GM23248 (cell line): ENCODE measurements around the gene ANXA6. TPM values are rescaled to one million over a fixed set of nuclear protein-coding genes. Genes with fewer than 3 reads are reported as not detected.

ENCODE experiments used
- DNase-seq: peaks from one replicate; pipeline ENCODE4 v3.0.0-alpha.2; 2015
- H2AFZ ChIP-seq: fragments of 200-600 bp; sonication (generic); 2 replicates; pipeline ENCODE4 v1.6.1; 2016; ENCODE audit warnings: antibody characterized with exemption
- H3F3A ChIP-seq: fragments of 200-600 bp; sonication (generic); 2 replicates; pipeline ENCODE4 v1.6.1; 2016; ENCODE audit warnings: mild to moderate bottlenecking, antibody characterized with exemption, mixed run types; ENCODE audit not compliant: insufficient read depth
- H3K27ac ChIP-seq: fragments of 200-600 bp; sonication (generic); 2 replicates; pipeline ENCODE4 v1.5.1; 2016; ENCODE audit warnings: mild to moderate bottlenecking
- H3K27me3 ChIP-seq: fragments of 200-600 bp; sonication (generic); replicated peaks from 2 replicates; pipeline ENCODE4 v1.6.1; 2016; ENCODE audit warnings: mild to moderate bottlenecking; ENCODE audit not compliant: insufficient read depth
- H3K36me3 ChIP-seq: fragments of 200-600 bp; sonication (generic); 2 replicates; pipeline ENCODE4 v1.6.1; 2016; ENCODE audit warnings: low read depth, mild to moderate bottlenecking
- H3K4me1 ChIP-seq: fragments of 200-600 bp; sonication (generic); 2 replicates; pipeline ENCODE4 v1.6.1; 2016; ENCODE audit warnings: mild to moderate bottlenecking; ENCODE audit not compliant: insufficient read depth
- H3K4me2 ChIP-seq: fragments of 200-600 bp; sonication (generic); one replicate; pipeline ENCODE4 v1.6.1; 2016; ENCODE audit warnings: mild to moderate bottlenecking; ENCODE audit not compliant: unreplicated experiment
- H3K4me3 ChIP-seq: fragments of 200-600 bp; sonication (generic); 2 replicates; pipeline ENCODE4 v1.5.1; 2016; ENCODE audit warnings: mild to moderate bottlenecking
- H3K79me2 ChIP-seq: fragments of 200-600 bp; sonication (generic); 2 replicates; pipeline ENCODE4 v1.6.1; 2016; ENCODE audit warnings: mild to moderate bottlenecking; ENCODE audit not compliant: insufficient read depth
- H3K9ac ChIP-seq: fragments of 200-600 bp; sonication (generic); 2 replicates; pipeline ENCODE4 v1.6.1; 2016; ENCODE audit warnings: mild to moderate bottlenecking
- H3K9me2 ChIP-seq: fragments of 200-600 bp; sonication (generic); 2 replicates; pipeline ENCODE4 v1.6.1; 2016; ENCODE audit warnings: mixed run types, mild to moderate bottlenecking, moderate library complexity; ENCODE audit not compliant: insufficient read depth
- H3K9me3 ChIP-seq: fragments of 200-600 bp; sonication (generic); one replicate; pipeline ENCODE4 v1.6.1; 2017; ENCODE audit warnings: low read depth
- H4K20me1 ChIP-seq: fragments of 200-600 bp; sonication (generic); 2 replicates; pipeline ENCODE4 v1.6.0; 2016; ENCODE audit not compliant: insufficient read depth
- EZH2 ChIP-seq: fragments of 200-600 bp; sonication (generic); IDR thresholded peaks from 2 replicates; pipeline ENCODE4 v1.6.1; 2018; ENCODE audit warnings: antibody characterized with exemption, mild to moderate bottlenecking; ENCODE audit not compliant: insufficient read depth, poor library complexity, severe bottlenecking
- EZH2phosphoT487 ChIP-seq: fragments of 200-600 bp; sonication (generic); IDR thresholded peaks from 2 replicates; pipeline ENCODE4 v1.6.1; 2018; ENCODE audit warnings: antibody characterized with exemption, moderate library complexity, mild to moderate bottlenecking, low read depth; ENCODE audit not compliant: insufficient read depth
- WGBS, 2 experiments: methylation state at CpG; one replicate each; pipeline ENCODE4 v1.1.6; 2015 to 2017; ENCODE audit warnings: low lambda C conversion rate in 2 of 2, low coverage in 1 of 2; ENCODE audit errors: missing lambda C conversion rate in 2 of 2; 5-methylcytosine and 5-hydroxymethylcytosine counted together
- in situ Hi-C: fragments of 300-500 bp; cut with MboI; formaldehyde crosslinking; loops from 2 replicates; pipeline ENCODE4 v1.15.0; 2020
- polyA plus RNA-seq: library from polyadenylated mRNA; unstranded; fragments of >200 nt; fragmentation: Nextera tagmentation; extraction: Ambion mirVana; gene quantifications from 2 replicates; pipeline ENCODE4 v1.2.1, GENCODE V29; 2016
- total RNA-seq: library from RNA; depleted of rRNA; stranded (reverse); fragments of >200 nt; shearing (Covaris generic); gene quantifications from 2 replicates; pipeline ENCODE4 v1.2.3, GENCODE V29; 2014

ANXA6 gene
- total and polyA plus RNA-seq, 2 experiments from 2014 or later = 183 to 409 TPM

DNA sequence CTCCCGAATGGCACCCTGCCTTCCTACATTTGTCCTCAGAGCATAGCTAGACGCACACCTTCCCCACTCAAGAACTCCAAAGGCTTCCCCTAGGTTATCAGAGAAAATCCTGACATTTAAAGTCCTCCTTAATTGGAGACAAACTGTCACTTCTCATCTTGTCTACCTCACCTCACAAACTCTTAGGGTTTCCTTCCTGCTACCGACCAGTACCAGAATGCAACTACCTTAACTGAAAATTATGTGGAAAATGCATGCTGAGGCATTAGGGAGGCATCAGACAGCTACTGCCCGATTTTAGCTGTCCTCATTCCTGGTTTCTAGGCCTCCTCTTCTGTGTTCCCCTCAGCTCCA lies 58.8 kb downstream of the ANXA6 start:
- Histone ChIP-seq H3K9ac (no peak overlapping the region), H3K9me3 (no peaks in the 10 kb centered on the region), H3K9me2 (no peaks in the 10 kb centered on the region), H3K4me1 (peaks cover 24% of the 10 kb centered on the region), H3F3A (peaks cover 70% of the 10 kb centered on the region), H3K27me3 (no peaks in the 10 kb centered on the region), H3K36me3 (peaks cover 28% of the 10 kb centered on the region; the same call in 1 of the 2 replicates), H3K4me2 (no peak overlapping the region), H3K27ac (no peak overlapping the region), H3K79me2 (no peaks in the 10 kb centered on the region), H4K20me1 (no peaks in the 10 kb centered on the region), H3K4me3 (no peak overlapping the region), H2AFZ (no peak overlapping the region)
- TF ChIP-seq EZH2phosphoT487 = no peak
- TF ChIP-seq EZH2 = no peak
- 86 to 88% methylated on average over 4 of the region's 4 CpGs for WGBS, 2 experiments
- no peak for DNase-seq
- in situ Hi-C loops = no loop called here

- Histone ChIP-seq H3K4me2 (no peak overlapping the region), H3K79me2 (no peaks in the 10 kb centered on the region), H3K27me3 (no peaks in the 10 kb centered on the region), H3K4me3 (no peak overlapping the region), H3K27ac (no peak overlapping the region), H3K9me2 (no peaks in the 10 kb centered on the region), H3F3A (peaks cover 77% of the 10 kb centered on the region), H3K4me1 (peaks cover 28% of the 10 kb centered on the region), H3K9me3 (no peaks in the 10 kb centered on the region), H3K9ac (no peak overlapping the region), H4K20me1 (no peaks in the 10 kb centered on the region), H3K36me3 (peaks cover 21% of the 10 kb centered on the region; the same call in 1 of the 2 replicates), H2AFZ (no peak overlapping the region)
- WGBS, 2 experiments = 78 to 80% methylated on average over 16 of the region's 16 CpGs
- DNase-seq = no peak
- in situ Hi-C loops = no loop called here
- TF ChIP-seq EZH2 (no peak), EZH2phosphoT487 (no peak)
Observed at GRCh38 chr5:151097820-151098767, 59.5 kb downstream of the ANXA6 start.

DNA sequence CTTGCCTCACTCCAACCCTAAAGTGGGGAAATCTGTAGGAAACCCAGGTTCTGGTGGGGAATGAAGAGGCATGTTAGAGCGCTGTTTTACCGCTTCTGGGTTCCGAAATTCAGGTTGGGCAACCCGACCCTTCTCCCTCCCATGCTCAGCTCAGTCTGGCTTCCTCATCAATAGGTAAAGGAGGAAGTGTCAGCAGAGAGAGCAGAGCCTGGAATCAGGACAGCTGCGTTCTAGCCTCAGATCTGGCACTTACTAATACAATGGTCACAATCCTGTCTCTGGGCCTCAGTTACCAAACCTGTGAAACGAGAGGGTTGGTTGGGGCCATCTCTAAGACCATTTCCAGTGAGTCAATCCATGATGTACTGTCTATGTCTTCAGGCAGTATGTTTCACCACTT lies 60.5 kb downstream of the ANXA6 start:
- Histone ChIP-seq H3K27ac (no peak overlapping the region), H3K9ac (no peak overlapping the region), H3K9me3 (no peaks in the 10 kb centered on the region), H3F3A (peaks cover 77% of the 10 kb centered on the region), H3K79me2 (no peaks in the 10 kb centered on the region), H4K20me1 (no peaks in the 10 kb centered on the region), H3K4me2 (no peak overlapping the region), H2AFZ (no peak overlapping the region), H3K4me3 (no peak overlapping the region), H3K9me2 (no peaks in the 10 kb centered on the region), H3K27me3 (no peaks in the 10 kb centered on the region), H3K4me1 (peaks cover 35% of the 10 kb centered on the region), H3K36me3 (peaks cover 12% of the 10 kb centered on the region; the same call in 1 of the 2 replicates)
- TF ChIP-seq EZH2 = no peak
- TF ChIP-seq EZH2phosphoT487 = no peak
- WGBS, 2 experiments = 92 to 94% methylated on average over 6 of the region's 6 CpGs
- DNase-seq = no peak
- in situ Hi-C loops = no loop called here

- no peaks in the 10 kb centered on the region for H3K9me3 ChIP-seq
- in situ Hi-C loops = no loop called here
- no peak for DNase-seq
- 82 to 90% methylated on average over 6 of the region's 6 CpGs for WGBS, 2 experiments
- H3K4me3 ChIP-seq = no peak overlapping the region
- H3K4me2 ChIP-seq = no peak overlapping the region
- H3K9ac ChIP-seq = no peak overlapping the region
- no peaks in the 10 kb centered on the region for H3K79me2 ChIP-seq
- H3K4me1 ChIP-seq = peaks cover 35% of the 10 kb centered on the region
- peaks cover 73% of the 10 kb centered on the region for H3F3A ChIP-seq
- H4K20me1 ChIP-seq = no peaks in the 10 kb centered on the region
- H3K9me2 ChIP-seq = no peaks in the 10 kb centered on the region
- TF ChIP-seq EZH2phosphoT487 = no peak
- no peak for TF ChIP-seq EZH2
- H3K36me3 ChIP-seq = 0 out of 2 replicates have a peak, but pooled peaks cover 7% of the 10 kb centered on the region
- no peak overlapping the region for H2AFZ ChIP-seq
- H3K27me3 ChIP-seq = no peaks in the 10 kb centered on the region
- H3K27ac ChIP-seq = no peak overlapping the region
Observed at GRCh38 chr5:151096001-151096373, 61.6 kb downstream of the ANXA6 start.
